Activated T-helper 9 cell treated with anti-CD3 and anti-CD28 coated beads, Interleukin-2, amount 50 U/mL, for 16 hours (primary cell): ENCODE measurements around the gene ITPR2.
"Not testable (repeated sequence)": the region's sequence is repeated elsewhere in the genome, so short reads cannot be mapped to it uniquely, and the experiment has no call there.

Source experiments
- DNase-seq: peaks from one replicate; pipeline ENCODE4 v3.0.0-alpha.2; 2020; ENCODE audit warnings: low read depth

Gene ITPR2

DNA sequence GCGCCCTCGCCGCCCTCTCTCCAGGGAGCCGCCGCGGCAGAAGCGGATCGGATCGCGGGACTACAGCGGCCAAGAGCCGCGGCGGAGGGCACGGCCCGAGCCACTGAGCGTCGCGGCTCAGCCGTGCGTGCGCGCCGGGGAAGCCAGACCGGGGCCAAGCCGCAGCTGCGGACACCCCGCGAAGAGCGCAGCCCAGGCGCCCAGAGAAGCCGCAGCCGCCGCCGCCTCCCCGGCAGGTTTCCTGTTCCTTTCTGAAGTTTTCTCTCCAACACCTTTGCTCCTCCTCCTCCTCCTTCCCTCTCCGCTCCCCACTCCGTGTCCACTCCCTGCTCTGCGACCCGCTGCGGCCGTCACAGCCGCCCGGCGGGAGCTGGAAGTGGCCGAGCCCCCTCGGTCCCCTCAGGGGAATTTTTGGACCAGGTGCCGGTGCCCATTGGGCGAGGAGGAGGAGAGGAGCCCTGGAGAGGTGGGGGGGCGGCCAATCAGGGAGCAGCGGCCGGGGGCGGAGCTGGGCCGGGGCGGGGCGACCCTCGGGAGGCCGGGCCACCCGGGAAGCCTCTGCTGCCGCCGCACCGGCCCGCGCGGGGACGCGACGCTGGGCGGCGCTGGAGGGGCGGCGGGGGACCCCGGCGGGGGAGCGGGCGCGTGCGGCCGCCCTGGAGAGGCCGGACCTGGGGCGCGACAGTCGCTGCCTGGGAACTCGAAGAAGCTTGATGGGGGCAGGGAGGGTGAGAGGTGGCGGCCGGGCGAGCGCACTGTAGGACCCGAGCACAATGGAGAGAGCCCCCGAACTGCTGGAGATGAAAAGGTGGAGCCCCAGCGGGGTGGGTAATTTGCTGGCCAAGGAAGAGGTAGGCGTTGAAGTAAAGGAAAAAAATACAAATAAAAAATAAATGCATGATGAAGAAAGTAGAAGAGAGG lies at the start of gene ITPR2:
ITPR2 (minus strand) TSS at position 373 of the 921 bp plus-strand sequence. CDS start 413 bp downstream, outside the sequence.
- DNase-seq, result peak; percentile 92

DNA sequence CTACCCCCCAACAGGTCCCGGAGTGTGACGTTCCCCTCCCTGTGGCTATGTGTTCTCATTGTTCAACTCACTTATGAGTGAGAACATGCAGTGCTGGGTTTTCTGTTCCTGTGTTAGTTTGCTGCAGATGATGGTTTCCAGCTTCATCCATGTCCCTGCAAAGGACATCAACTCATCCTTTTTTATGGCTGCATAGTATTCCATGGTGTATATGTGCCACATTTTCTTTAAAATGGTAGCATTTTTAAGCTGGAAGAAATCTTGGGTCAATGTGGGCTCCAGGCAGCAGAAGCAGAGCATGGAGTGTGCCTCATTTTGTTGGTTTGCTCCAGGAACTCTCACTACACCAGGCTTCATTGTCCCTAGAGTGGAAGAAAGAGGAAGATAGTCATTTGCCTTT lies 47.6 kb upstream of the ITPR2 start:
- DNase-seq, result no peak

- no peak for DNase-seq
Observed at GRCh38 chr12:26878661-26879119, 45.7 kb upstream of the ITPR2 start.

DNA sequence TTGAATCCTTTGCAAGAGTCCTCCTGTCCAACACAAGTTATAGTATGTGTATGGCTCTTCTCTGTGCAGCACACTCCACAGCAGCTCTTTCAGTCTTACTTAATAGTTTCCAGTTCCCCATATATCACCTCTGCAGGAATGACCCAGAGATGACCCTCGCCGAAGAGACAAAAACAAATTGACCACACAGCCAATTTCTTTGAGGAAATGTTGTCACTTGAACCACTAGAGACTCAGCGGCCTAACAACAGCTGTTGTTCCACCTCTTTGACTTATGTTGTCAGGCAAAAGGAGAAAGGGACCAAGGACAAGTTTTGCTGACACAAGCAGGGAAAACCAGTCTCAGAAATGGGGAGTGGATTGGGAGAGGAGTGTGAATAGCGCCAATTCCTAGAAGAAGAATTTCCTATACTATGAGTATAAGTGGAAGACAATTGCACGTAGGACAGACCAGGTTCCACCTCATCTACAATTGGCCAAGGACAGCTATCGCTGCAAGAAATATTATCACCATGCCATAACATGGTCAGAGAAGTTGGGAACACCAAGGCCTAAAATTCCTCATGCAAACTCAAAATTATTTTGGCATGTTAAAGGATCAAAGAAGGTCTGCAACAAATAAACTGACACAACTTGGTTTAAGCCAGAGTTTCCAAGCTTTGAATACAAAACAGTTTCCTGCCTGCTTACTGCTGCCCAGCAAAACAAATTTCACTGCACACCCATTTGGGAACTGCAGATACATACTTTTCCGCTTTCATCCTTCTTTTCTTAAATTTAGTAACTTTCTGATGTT lies 41.7 kb upstream of the ITPR2 start:
- no peak for DNase-seq

DNA sequence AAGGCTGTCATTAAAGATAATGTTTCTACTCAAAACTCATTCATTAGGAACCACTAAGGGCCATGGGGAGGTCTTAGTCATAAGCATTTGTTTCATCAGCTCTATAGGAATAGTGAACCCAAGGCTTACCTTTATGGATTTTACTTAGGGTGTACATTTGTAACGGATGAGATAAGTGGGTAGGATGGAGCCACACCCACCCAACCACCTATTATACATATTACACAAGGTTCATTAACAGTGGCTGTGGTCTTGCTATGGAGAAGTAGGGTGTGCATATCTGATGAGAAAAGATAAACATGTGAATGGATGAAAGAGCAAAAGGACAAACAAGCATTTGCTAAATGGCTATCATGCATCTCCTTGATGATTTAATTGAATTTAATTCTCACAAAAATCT lies 39.6 kb upstream of the ITPR2 start:
- no peak for DNase-seq

- no peak for DNase-seq
Observed at GRCh38 chr12:26871985-26872384, 39.0 kb upstream of the ITPR2 start.

GRCh38 chr12:26870491-26871419 lies 37.8 kb upstream of the ITPR2 start:
- DNase-seq, result no peak

DNA sequence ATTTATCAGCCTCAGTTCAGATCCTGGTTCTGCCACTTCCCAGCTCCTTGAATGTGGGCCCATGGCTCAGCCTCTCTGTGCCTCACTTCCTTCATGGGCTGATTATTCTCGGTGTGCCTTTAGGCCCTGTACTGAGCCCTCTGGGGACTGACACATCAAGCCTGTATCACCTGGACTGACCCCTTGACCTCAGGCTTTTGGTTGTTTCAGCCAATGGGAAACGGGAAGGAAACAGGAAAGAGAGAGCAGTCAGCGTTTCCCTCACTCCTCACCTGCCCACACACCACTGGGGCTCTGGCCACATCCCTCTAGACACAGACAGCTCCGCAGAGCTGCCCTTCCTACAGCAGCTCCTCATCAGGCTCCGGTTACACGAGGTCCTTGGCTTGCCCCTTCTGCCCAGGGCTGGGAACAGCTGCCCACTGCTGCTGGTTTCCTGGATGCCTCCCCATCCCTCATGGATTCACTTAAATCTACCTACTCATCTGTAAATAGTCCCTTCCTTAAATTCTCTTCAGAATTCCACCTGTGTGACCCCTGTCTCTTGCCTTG lies 37.0 kb upstream of the ITPR2 start:
- no peak for DNase-seq

DNA sequence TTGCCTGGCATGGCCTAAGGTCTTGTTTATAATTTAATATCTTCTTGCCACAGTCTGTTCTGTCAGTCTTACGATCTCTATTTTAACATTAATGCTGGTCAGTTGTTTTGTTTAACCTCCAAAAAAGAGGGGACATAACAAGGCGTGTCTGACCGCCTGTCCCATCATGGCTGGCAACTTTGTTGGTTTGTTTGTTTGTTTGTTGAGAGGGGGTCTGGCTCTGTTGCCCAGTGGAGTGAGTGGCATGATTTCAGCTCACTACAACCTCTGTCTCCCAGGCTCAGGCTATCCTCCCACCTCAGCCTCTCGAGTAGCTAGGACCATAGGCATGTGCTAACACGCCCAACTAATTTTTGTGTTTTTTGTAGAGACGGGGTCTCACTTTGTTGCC lies 36.1 kb upstream of the ITPR2 start:
- no peak for DNase-seq

- DNase-seq, result no peak
Observed at GRCh38 chr12:26868447-26869103, 35.6 kb upstream of the ITPR2 start.

DNA sequence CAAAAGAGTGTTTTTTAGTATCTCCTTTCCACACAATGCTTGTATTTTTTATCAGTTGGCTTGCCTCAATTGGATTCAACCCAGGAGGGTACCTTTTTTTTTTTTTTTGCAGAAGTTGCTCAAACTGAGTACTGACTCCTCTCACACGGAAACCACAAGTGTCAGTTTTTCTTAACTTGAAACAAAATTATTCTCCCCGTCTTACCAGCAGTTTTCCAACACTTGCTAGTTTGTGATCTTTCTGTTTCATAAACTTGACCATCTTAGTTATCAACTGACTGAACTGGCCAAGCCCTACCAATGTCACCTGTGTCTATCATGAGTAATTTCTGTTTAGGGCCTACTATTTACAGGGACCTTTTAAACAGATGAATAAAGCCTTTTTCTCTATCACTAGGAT lies 34.1 kb upstream of the ITPR2 start:
- DNase-seq, result no peak

DNA sequence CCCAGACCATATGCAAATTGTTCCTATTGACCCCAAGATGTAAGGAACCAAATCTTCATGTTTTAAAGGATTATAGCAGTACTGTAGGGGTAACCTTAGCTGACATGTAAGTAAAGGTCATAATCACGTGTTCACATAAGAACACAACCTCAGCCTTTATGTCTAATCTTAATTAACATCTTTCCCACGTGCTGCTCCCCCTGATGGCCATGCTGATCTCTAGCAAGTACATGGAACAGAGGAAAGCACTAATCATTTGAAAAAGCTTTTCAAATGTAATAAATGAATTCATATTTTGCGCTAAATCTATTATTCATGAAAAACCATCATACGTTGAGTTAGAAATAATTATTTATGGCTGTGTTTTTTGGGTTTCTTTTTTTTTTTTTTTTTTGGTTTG lies 30.5 kb upstream of the ITPR2 start:
- DNase-seq, result no peak

DNA sequence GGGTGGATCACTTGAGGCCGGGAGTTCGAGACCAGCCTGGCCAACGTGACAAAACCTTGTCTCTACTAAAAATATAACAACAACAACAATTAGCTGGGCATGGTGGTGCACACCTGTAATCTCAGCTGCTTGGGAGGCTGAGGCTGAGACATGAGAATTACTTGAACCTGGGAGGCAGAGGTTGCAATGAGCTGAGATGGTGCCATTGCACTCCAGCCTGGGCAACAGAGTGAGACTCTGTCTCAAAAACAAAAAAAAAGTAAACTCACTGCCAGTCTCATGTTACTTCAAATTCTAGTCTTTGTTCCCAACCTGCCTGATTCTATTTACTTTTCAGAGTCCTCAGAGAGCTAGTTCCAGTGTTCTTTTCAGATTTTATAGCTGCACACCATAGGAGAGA lies 29.8 kb upstream of the ITPR2 start:
- not testable (repeated sequence) for DNase-seq

GRCh38 chr12:26861690-26862089 lies 28.7 kb upstream of the ITPR2 start:
- DNase-seq, result no peak

GRCh38 chr12:26857465-26858176 lies 24.6 kb upstream of the ITPR2 start:
- DNase-seq, result no peak

- DNase-seq, result no peak
Observed at GRCh38 chr12:26855337-26855736, 22.3 kb upstream of the ITPR2 start.

DNA sequence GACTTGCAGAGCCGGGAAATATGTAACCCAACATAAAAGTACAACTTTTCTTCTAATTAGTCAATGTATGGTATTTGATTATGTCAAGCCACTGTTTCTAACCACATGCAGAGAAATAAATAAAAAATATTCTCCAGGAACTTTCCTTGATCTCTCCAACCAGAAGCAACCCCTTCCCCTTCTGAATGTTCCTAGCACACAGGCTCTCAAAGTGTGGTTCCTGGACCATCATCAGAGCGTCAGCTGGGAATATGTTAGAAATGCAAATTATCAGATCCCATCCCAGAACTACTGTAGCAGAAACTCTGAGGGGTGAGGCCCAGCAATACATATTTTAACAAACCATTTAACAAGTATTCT lies 21.0 kb upstream of the ITPR2 start:
- no peak for DNase-seq

DNA sequence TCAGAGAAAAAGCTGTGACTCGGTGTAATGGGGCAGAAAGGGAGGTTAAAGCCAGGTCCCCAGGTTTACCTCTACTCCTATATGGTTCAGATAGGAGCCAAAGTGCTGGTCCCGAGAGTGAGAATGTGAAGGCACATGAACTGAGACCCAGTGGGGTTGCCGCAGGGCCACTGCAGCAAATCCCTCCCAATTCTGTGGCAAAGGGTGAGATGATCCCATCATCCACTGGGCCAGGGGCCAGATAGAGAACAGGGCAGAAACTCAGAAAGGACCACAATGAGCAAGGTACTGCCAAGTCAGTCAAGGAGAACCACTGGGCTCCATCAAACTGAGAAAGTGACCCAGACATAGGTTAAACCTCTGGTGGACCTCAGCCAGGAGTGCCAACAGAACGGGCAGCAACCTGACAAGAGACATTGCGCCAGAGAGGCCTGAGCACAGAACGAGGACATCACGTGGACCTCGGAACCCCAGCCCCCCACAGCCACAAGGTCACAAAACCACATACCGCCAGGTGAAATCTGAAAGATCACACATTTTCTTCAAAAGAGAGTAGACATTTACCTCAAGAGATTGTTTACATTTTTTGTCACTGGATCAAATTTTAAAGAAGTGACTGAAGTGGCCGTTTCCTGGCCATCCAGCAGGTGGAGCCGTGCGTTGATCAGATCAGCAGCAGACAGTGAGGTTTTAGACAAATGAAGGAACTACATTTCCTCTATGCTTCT lies 20.5 kb upstream of the ITPR2 start:
- DNase-seq, result peak; percentile 55

- no peak for DNase-seq
Observed at GRCh38 chr12:26851031-26851809, 18.2 kb upstream of the ITPR2 start.
